Stimulated activated CD8-positive, alpha-beta memory T cell treated with anti-CD3 and anti-CD28 coated beads, Interleukin-4, amount 100 ng/mL, for 24 hours (primary cell): ENCODE data around the gene FIBCD1.

Experiments
- DNase-seq: peaks from one replicate; pipeline ENCODE4 v3.0.0-alpha.2; 2020; ENCODE audit warnings: low read depth

FIBCD1 gene

GRCh38 chr9:130857864-130858738 lies 80.9 kb downstream of the FIBCD1 start:
- DNase-seq: no peak

- no peak for DNase-seq
Observed at GRCh38 chr9:130856474-130856873, 82.6 kb downstream of the FIBCD1 start.

DNA sequence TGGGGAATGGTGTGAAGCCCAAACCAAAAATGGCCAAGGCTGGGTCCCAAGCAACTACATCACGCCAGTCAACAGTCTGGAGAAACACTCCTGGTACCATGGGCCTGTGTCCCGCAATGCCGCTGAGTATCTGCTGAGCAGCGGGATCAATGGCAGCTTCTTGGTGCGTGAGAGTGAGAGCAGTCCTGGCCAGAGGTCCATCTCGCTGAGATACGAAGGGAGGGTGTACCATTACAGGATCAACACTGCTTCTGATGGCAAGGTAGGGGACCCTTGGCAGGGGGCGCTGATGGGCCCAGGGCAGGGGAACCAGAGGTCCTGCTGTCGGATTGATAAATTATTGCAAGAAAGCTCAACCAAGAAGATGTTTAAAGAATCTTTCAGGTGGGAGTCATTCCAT lies 84.2 kb downstream of the FIBCD1 start:
- DNase-seq: no peak

GRCh38 chr9:130854092-130854491 lies 85.0 kb downstream of the FIBCD1 start:
- DNase-seq: no peak

DNA sequence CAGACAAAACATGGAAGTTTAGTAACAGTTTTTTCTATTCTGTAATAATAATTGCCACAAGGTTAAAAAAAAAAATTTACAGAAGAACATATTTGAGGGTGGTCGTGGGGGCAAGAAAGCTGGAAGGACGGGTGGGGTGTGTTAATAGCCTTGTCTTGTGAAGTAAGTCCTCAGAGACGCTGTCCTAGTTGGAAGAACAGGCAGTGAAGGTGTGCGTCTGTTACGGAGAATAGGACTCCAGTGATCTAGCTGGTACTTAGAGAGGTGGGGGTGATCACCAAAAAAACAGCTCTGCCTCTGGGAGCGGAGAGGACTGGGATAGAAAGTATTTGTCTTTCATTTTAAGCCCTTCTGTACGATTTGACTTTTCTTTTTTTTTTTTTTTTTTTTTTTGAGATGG lies 86.2 kb downstream of the FIBCD1 start:
- DNase-seq: no peak
